SKM-1 (cell line): ENCODE data around the gene ATP2C2.
"Not testable (repeated sequence)": the region's sequence is repeated elsewhere in the genome, so short reads cannot be mapped to it uniquely, and the experiment has no call there.

Experiments
- DNase-seq: peaks from one replicate; lab custom pipeline; 2025; ENCODE audit not compliant: unreplicated experiment; lab: John Stamatoyannopoulos, UW

ATP2C2 gene

DNA sequence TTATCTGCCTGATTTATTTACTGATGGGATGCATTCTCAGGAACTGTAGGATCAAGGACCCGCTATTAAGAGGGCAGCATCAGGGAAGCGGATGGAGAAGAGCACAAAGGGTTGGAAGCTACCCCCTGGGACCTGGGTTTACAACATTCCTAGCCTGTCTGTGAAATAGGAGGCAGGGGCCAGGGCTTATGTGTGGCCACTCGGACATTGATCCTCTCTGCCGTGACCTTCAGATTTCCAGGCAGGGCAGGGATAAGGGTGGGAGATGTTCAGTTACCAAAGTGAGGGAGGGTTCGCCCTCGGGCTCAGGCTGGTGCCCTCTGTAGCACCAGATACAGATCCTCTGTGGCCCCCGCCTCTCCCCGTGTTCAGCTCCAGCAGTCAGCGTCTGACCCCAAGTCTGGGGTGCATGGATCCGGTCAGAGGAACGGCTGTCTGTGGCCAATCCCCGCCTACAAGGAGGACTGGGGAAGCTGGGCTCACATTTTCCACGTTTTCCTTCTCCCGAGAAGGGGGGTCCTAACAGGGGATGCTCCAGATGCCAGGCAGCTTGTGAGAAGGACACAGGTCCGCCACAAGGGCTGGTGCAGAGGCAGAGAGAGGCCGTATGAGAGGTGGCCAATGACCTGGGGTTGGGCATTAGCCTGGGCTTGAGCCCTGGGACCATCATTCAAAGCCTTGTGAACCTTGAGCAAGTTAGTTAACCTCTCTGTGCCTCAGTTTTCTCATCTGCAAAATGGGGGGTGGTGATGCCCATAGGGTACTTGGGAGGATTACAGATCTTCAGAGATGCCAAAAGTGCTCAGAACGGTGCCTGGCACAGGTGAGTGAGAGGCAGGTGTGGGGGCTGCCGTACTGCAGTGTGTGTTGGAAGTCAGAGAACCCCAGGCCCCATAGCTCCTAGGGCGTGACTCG, 48.3 kb downstream of the ATP2C2 start:
- DNase-seq: no peak

DNA sequence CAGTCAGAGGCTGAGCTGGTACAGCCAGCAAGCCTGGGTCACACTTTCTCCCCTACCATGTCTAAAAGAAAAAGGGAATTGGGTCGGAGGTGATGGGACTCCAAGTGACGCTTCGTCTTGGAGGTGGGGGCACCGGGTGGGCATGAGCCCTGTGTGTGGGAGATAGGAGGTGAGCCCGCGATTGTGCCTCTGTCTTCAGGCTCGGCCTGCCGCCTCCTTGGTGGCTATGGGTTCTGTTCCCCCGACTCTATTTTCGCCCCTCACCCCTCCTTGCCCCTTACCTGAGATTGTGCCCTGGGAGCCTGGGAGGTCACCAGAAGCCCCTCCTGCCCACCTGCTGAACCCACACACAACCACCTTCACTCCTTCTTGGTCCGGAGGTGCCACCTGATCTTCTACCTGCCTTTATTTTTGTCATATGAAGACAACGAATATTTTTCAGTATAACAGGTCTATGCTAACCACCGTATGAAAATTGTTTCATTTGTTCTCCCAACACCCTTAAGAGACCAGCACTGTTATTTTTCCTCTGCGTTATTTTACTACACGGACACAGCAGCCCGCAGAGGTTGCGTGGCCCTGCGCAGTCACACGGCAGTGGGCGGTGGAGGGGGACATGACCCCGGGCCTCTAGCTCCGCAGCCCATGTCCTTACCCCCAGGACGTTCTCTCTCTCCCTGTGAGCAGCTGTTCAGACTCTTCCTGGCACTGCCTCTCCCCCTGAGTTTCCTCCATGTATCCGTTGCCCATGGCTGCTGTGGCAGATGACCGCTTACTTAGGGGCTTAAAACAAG, 49.9 kb downstream of the ATP2C2 start:
- DNase-seq: no peak

DNA sequence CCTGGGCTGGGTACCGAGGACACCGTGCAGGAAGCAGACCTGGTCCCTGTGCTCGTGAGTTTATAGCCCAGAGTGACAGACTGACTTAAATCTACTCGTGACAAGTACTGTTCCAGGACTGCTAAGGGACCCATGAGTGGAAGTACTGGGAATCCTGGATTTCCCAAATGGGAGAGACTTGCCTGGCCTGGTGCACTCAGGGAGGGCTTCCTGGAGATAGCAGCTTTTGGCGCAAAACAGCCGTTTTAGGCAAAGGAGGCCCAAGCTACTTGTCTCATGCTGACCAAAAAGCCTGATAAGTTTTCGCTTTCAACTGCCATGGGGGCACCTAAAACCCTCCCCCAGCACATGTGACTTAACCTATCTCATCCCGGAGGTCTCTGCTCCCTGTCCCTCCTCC, 51.4 kb downstream of the ATP2C2 start:
- DNase-seq: no peak

DNA sequence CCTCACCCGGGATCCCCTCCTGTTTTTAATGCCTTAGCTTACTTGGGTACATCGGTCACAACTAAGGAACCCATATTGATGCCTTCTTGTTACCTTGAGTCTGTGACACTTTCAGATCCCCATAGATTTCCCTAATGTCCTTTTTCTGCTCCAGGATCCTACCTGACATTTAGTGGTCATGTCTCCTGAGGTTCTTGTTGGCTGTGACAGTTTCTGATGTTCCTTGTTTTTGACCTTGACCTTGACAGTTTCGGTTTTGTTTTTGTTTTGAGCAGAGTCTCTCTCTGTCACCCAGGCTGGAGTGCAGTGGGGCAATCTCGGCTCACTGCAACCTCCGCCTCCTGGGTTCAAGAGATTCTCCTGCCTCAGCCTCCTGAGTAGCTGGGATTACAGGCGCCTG, 52.2 kb downstream of the ATP2C2 start:
- not testable (repeated sequence) for DNase-seq

DNA sequence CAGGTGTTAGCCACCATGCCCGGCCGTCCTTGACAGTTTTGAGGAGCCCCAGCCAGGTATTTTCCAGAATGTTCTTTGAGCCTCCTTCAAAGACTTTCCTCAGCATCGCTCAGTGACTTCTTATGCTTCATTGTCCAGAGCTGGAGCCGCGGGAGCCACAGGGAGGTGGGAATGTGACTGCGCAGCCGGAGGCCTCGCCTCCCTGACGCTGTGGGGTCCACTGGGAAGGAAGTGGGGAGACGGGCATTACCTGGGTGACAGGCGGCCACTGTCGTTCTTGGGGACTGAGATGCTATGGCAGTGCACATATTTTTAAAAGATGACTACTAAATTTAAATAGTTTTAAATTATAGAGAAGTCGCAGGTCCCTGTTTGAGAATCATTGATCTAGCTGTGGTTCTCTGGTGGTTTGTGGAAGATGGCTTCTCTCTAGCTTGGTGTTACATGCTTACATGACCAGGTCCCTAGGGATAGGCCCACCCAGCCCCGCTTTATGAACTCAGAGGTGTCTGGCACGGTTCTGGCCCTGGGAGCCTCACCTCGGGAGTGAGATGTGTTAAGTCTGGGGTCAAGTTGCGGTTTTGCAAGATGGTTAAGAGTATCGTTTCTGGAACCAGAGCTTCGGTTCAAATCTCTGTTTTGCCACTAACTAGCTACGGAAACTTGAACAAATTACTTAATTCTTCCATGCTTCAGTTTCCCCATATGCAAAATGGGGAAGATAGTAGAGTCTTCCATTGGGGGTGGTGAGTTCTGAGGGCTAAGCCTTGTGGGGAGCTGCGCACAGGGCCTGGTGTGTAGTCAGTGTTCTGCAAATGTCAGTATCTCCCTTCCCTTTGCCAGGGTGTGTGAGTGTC, 53.0 kb downstream of the ATP2C2 start:
- DNase-seq: no peak

DNA sequence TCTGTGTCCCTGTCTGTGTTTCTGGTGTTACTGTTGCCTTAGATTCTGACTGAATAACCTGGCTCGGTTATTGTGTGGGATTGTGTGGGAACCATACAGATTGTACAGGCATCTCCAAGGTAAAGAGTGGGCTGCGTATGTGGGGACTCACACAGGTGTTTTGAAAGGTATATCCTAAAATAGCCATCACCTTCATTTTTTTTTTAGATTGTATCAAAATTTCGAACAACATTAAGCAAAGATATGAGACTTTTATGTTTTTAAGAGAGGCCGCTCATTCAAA, 53.5 kb downstream of the ATP2C2 start:
- no peak for DNase-seq

DNA sequence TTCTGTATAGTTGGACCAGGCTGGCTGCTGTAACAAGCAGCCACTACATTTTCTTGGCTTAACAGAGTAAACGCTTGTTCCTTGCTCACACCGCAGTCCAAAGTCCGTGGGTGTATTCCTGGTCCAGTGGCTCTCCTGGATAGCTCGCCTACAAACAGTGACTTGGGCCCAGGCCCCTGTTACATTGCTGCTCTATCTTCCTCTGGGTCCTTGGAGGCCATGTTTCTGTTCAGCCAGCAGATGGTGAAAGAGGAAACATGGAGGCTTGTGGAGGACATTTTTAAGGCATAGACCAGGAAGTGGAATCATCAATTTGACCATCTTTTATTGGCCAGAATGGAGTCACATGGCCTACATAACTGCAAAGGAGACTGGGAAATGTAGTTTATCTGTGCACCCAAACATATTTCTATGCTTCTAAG, 55.1 kb downstream of the ATP2C2 start:
- DNase-seq: peak; percentile 39

DNA sequence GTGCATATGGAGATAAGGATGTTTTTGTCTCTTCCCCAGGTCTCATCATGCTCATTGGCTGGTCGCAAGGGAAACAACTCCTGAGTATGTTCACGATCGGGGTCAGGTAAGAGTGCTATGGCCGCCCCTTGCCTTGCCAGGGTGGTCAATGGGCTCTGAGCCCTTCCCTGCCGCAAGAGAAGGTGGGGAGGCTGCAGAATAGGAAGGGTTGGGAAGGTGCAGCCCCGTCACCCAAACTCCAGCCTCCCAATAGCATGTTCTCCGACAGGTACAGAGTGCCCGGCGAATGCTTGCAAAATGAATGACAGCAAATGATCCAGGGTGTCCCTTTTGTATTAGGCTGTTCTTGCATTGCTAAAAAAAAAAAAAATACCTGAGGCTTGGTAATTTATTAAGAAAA, 57.4 kb downstream of the ATP2C2 start:
- no peak for DNase-seq

DNA sequence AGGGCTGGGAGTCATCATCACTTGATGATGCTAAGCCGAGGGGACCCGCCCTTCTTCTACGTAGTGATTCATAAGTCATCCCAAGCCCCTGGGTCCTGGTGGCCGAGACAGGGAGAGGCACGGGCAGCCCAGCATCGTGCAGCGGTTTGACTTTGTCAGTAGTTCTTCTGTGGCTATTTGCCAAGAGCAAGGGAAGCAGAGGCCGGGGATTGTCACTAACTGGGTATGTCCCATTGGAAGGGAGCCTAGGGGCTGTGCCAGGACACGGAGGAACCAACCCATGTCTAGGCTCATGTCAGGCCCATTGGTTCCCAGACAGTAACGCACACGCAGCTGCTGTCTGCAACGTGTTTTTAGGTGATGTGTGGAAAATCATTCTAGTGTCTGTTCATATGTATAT, 58.5 kb downstream of the ATP2C2 start:
- no peak for DNase-seq

DNA sequence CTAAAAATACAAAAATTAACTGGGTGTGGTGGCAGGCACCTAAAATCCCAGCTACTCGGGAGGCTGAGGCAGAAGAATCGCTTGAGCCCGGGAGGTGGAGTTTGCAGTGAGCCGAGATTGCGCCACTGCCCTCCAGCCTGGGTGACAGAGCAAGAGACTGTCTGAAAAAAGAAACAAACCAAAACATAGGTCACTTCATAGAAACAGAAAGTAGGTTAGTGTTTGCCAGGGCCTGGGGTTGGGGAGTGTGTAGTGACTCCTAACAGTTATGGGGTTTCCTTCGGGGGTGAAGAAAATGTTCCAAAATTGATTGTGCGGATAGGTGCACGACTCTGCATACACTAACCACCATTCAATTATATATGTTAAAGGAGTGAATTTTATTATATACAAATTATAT, 59.2 kb downstream of the ATP2C2 start:
- no peak for DNase-seq

DNA sequence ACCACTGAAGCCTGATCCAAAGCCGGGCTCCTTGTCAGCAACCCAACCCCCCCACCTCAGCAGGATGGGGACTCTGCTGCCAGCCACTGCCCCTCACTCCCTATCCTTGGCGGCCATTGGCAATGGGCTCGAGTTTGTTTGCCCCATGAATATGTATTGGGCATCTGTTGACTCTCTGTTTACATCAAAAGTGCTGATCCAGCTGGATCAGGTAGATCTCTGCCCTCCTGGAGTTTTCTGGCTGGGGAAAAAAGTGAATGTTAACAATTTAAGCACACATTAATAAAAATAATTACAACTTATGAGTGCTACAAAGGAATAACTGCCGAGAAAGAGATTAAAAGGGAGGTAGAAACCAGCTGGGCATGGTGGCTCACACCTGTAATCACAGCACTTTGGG, 62.5 kb downstream of the ATP2C2 start:
- DNase-seq: no peak

DNA sequence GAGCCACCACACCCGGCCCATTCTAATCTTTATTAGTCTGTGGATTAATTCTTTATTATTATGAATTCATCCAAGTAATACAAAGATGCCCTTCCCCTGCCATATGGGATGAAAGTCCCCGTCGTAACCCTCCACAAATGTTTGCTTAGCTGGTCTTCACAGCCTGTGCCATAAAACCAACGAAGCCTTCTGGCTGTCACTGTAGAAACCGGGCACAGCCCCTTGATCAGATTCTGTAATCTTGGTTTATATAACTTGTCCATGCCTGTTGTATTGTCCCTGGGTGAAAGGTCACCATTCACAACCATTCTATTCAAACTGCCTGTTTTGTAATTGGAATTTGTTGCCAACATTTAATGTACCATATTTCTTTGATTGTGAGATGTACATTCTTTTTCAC, 66.5 kb downstream of the ATP2C2 start:
- no peak for DNase-seq

DNA sequence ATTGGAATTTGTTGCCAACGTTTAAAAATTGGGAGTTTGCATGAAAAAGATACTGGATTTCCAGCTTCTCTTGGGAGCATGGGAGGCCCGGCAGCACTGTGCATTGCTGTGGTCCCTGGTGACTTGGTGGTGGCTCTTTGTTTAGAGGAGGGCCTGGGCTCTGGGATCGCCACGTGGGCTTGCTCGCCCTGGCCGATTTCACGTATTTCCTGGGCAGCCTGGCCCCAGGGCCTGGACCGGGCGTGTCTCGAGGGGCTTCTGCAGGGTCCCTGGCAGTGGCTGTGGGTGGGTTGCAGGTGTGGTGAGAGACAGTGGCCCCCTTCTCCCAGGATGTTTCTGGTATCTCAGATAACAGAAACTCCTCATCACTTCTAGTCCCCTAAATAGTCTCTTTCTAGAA, 67.9 kb downstream of the ATP2C2 start:
- DNase-seq: no peak

DNA sequence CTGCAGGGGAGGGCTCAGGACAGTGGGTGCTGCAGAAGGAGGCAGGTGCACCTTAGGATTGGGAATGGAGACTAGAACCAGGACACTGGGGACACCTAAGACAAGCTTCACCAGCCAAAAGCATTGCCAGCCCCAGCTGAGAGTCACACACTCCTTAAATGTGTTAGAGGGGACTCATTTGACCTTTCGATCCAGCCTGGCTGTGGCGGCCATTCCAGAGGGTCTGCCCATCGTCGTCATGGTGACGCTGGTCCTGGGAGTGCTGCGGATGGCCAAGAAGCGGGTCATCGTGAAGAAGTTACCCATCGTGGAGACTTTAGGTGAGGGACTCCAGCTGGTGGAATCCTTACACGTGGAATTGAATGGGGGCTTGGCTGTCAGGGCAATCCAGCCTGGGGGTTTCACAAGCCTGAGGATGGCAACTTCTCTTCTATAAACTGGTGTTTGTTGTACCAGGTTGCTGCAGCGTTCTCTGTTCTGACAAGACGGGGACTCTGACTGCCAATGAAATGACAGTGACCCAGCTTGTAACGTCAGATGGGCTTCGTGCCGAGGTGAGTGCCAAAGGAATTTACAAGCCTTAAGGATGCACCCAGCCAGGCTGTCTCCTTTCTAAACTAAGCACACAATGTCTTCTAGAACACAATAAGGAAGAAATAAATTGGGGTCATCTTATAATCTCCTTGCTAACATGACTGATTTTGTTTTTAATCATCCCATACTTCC, 70.8 kb downstream of the ATP2C2 start:
- DNase-seq: no peak

DNA sequence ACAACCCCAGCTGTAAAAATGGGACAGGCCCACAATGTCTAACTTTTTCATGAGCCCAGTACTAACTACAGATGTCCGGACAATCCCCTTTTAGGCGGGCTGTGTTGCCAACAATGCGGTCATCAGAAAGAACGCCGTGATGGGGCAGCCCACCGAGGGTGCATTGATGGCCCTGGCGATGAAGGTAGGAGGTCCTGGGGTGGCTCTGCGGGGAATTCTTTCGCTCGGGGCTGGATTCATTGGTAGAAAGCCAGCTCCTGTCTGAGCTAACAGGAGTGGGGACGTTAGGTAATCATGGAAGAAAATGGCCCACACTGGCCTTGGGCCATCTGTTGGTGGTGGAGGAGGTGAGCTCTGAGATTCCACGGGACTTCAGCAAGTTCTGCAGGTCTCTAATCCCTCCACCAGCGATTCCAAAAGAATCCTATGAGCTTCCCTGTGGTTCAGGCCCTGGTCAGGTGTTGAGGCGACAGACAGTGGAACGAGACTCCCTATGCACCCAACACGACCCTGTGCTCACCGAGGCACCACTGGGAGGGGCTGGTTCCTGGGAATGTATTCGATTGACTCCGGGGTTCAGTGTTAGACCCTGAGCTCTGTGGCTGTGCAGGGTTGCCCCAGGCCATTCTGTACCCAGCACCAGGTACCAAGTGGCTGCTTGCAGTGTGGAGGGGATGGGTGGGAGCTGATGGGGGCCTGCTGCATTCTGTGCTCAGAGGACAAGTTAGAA, 74.2 kb downstream of the ATP2C2 start:
- no peak for DNase-seq

DNA sequence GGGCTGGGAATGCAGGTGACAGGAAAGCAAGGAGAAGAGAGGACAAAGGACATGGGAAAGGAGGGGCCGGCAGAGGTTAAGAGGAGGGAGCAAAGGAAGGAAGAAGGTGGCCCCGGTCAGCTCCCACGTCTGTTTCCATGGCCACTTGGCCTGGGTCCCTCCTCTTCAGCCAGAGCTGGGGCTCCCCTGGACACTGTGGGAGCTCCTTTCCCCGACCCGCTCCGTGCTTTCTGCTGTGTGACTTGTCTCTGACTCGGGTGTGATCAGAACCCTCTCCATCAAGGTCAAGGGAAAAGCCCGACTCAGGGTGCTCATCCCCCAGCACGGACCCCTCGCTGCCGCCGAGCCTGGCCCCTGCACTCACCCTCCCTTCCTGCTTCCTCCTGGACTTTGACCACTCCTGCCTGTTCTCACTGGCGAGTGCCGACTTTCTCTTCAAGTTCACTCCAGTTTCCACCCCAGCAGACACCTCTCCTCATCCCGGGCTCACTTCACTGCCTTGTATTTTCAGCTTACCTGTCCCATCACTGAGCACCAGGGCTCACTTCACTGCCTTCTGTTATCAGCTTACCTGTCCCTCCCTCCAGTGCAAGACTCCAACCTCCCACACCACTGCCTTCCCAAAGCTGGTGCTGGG, 74.9 kb downstream of the ATP2C2 start:
- no peak for DNase-seq

DNA sequence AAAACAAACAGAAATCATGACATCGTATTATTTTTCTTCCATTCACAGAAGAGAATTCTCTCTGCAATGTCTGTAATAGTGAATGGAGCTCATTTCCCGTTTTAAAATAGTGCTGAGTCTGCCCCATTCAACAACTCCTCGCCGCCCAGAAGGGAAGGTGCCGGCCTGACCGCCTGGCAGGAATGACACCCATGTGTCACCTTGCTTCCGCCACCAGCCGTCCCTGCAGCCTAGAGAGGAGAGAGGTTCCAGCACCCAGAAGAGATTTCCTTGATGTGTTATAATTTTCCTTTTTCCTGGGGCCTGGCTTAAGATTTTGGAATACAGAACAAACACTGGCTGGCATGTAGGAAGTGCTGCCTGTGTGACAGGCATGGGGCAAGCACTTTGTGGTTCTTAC, 76.1 kb downstream of the ATP2C2 start:
- DNase-seq: no peak

DNA sequence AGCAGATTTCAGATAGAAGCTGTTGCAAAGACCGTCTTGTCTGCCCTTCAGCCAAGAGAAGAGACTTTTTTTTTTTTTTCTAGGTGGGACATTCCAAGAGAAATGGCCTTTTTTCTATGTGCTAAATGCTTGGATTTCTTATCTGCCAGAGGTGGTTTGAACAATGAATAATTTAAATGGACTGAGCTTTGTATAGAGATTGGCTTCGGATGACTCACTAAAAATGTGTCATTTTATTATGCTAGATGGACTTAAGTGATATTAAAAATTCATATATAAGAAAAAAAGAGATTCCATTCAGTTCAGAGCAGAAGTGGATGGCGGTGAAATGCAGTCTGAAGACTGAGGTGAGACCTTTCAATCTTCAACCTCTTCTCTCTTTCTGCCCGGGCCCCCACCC, 77.7 kb downstream of the ATP2C2 start:
- no peak for DNase-seq

DNA sequence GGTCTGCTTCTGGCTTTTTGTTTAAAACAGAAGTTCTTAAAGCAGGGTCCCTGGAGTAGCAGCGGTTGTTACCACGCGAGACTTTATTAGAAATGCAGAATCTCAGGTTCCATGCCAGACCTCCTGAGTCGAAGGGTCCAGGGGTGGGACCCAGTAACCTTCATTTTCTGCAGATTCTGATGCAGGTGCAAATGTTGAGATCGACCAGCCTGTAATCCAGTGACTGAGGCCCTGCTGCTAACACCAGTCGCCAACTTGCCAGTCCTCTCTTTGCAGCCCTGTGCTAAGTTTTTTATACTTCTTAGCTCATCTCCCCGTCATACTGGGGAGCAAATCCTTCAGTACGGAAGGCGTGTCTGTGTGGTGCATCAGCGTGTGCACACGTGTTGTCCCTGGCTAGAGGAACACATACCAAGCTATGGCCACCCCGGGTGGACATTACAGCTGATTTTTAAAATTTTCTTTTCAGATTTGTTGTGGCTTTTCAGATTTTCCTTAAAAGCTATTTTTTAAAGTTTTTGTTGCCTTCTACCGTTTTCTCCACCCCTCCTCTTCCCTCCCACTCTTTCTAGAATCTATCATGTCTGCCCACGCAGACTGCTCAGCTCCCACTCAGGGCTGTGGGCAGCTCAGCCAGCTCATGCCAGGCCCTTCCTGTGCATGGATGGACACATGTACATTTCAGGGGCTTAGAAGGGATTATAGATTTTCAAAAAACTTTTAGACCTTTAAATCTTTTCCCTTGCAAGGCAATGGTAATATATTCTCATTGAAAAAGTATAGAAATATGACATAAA, 78.5 kb downstream of the ATP2C2 start:
- DNase-seq: no peak
